Retinal pigment epithelial cell (primary cell): ENCODE measurements around the gene FAM219B.
"Not testable (repeated sequence)": the region's sequence is repeated elsewhere in the genome, so short reads cannot be mapped to it uniquely, and the experiment has no call there.

Experiments
- DNase-seq: peaks from one replicate; pipeline ENCODE4 v3.0.0-alpha.2; 2010; ENCODE audit warnings: low read depth
- H3K4me3 ChIP-seq: 2 replicates; pipeline ENCODE4 v1.5.1; 2011; ENCODE audit warnings: mild to moderate bottlenecking, low read length, control low read depth, moderate library complexity
- CTCF ChIP-seq: conservative IDR thresholded peaks from 2 replicates; pipeline ENCODE4 v1.5.1; 2011; ENCODE audit warnings: low read depth, low read length, control low read depth, inconsistent platforms

Gene FAM219B

DNA sequence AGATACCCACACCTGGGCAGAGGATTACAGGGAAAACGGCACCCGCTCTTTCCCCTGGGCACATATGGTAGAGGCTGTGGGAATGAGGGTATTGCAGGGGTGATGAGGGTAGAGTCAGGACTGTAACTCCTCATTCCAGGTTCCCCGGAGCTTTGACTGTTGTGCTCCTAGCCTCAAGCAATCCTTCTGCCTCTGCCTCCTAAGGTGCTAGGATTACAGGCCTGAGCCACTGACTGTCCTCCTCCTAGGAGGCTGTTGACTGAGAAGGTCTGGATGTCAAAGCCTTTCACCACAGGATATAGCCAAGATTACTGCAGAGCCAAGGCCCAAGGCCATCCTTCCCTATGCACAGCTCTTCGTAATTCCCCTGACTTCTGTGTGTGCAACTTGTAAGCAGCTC lies 17.9 kb downstream of the FAM219B start:
- no peak for DNase-seq
- no peak overlapping the region for H3K4me3 ChIP-seq

DNA sequence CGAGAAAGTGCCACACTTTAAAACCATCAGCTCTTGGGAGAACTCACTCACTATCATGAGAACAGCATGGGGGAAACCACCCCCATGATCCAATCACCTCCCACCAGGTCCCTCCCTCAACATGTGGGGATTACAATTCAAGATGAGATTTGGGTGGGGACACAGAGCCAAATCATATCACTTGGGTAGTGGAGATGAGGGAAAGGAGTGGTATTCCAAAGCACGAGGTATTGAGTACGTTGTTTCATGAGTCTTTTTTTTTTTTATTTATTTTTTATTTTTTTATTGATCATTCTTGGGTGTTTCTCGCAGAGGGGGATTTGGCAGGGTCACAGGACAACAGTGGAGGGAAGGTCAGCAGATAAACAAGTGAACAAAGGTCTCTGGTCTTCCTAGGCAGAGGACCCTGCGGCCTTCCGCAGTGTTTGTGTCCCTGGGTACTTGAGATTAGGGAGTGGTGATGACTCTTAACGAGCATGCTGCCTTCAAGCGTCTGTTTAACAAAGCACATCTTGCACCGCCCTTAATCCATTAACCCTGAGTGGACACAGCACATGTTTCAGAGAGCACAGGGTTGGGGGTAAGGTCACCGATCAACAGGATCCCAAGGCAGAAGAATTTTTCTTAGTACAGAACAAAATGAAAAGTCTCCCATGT lies 19.0 kb downstream of the FAM219B start:
- H3K4me3 ChIP-seq, DNase-seq: not testable (repeated sequence)

More for the DNA sequence above, 17.9 kb downstream of the FAM219B start:
- no peak for TF ChIP-seq CTCF

DNA sequence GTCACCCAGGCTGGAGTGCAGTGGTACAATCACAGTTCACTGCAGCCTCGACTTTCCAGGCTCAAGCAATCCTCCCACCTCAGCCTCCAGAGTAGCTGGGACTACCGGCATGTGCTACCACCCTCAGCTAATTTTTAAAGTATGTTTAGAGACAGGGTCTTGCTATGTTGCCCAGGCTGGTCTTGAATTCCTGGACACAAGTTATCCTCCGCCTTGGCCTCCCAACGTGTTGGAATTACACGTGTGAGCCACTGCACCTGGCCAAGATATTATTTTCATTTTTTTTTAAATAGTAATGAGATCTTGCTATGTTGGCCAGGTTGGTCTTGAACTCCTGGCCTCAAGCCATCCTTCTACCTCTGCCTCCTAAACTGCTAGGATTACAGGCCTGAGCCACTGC lies 21.2 kb downstream of the FAM219B start:
- DNase-seq: no peak
- H3K4me3 ChIP-seq: no peak overlapping the region
- TF ChIP-seq CTCF: no peak

GRCh38 chr15:74884428-74885223 lies 22.0 kb downstream of the FAM219B start:
- DNase-seq: no peak
- H3K4me3 ChIP-seq: no peak overlapping the region
- no peak for TF ChIP-seq CTCF

GRCh38 chr15:74882528-74882927 lies 24.1 kb downstream of the FAM219B start:
- H3K4me3 ChIP-seq: no peak overlapping the region
- DNase-seq: no peak
- no peak for TF ChIP-seq CTCF

- no peak for DNase-seq
- no peak for TF ChIP-seq CTCF
- no peak overlapping the region for H3K4me3 ChIP-seq
Measured at GRCh38 chr15:74878273-74878672, 28.4 kb downstream of the FAM219B start.

GRCh38 chr15:74873756-74874424 lies 32.8 kb downstream of the FAM219B start:
- no peak for DNase-seq
- H3K4me3 ChIP-seq: peak overlapping the region; percentile 88
- no peak for TF ChIP-seq CTCF
